IMR-90 (cell line): ENCODE results near the gene RASSF6. TPM values are rescaled to one million over a fixed set of nuclear protein-coding genes. Genes with fewer than 3 reads are reported as not detected.

Experiments used
- ATAC-seq: fragments of 200-7000 bp; cut with Tn5 transposase; 2 replicates; pipeline ENCODE4 v1.9.1; 2020; ENCODE audit warnings: low read depth, mild to moderate bottlenecking, moderate library complexity
- BruUV-seq: library from RNA; stranded (reverse); fragments of 400-500 nt; replicated peaks from 2 replicates; lab custom pipeline; 2021; lab: Mats Ljungman, UMichigan
- CTCF ChIA-PET: fragments of 300-600 bp; formaldehyde crosslinking; extraction: SDS; loops from one replicate; lab custom pipeline; 2021; ENCODE audit warnings: antibody characterized with exemption; lab: Yijun Ruan, JAX
- POLR2A ChIA-PET: fragments of 300-600 bp; sonication (Branson Sonifier 250); formaldehyde crosslinking; loops from one replicate; lab custom pipeline; 2022; ENCODE audit warnings: antibody characterized with exemption; ENCODE audit not compliant: unreplicated experiment; lab: Charles Lee
- DNase-seq: peaks from one replicate; pipeline ENCODE4 v3.0.0; 2013
- H2AFZ ChIP-seq: replicated peaks from 2 replicates; pipeline ENCODE3; 2013; ENCODE audit warnings: low read length, mild to moderate bottlenecking; ENCODE audit not compliant: poor library complexity
- H2AK5ac ChIP-seq: 2 replicates; pipeline ENCODE4 v1.6.1; 2013; ENCODE audit warnings: low read depth, low read length, inconsistent platforms
- H2AK9ac ChIP-seq: replicated peaks from 2 replicates; pipeline ENCODE3; 2013; ENCODE audit warnings: mild to moderate bottlenecking, low read depth, low read length, moderate library complexity; ENCODE audit not compliant: poor library complexity
- H2BK120ac ChIP-seq: 2 replicates; pipeline ENCODE4 v1.6.1; 2013; ENCODE audit warnings: low read depth, low read length, inconsistent platforms
- H2BK15ac ChIP-seq: 3 replicates; pipeline ENCODE4 v1.6.1; 2013; ENCODE audit warnings: low read depth, low read length, inconsistent platforms
- H2BK20ac ChIP-seq: 2 replicates; pipeline ENCODE4 v1.6.1; 2013; ENCODE audit warnings: low read depth, mild to moderate bottlenecking, inconsistent platforms, low read length, moderate library complexity
- H2BK5ac ChIP-seq: 2 replicates; pipeline ENCODE4 v1.6.1; 2013; ENCODE audit warnings: mild to moderate bottlenecking, low read depth, low read length, inconsistent platforms; ENCODE audit not compliant: poor library complexity, severe bottlenecking
- H3K14ac ChIP-seq: replicated peaks from 2 replicates; pipeline ENCODE4 v1.6.1; 2013; ENCODE audit warnings: low read depth, low read length, inconsistent platforms
- H3K18ac ChIP-seq: 2 replicates; pipeline ENCODE4 v1.6.1; 2013; ENCODE audit warnings: low read depth, low read length, control low read depth
- H3K23ac ChIP-seq: 2 replicates; pipeline ENCODE4 v1.6.1; 2013; ENCODE audit warnings: low read depth, low read length, inconsistent platforms
- H3K27ac ChIP-seq: 2 replicates; pipeline ENCODE4 v1.5.1; 2013; ENCODE audit warnings: mild to moderate bottlenecking, control low read depth, low read length; ENCODE audit not compliant: insufficient read depth
- H3K27me3 ChIP-seq: 2 replicates; pipeline ENCODE4 v1.6.1; 2013; ENCODE audit warnings: low read length; ENCODE audit not compliant: control insufficient read depth, insufficient read depth
- H3K36me3 ChIP-seq: 2 replicates; pipeline ENCODE4 v1.6.1; 2013; ENCODE audit warnings: low read length, mixed read lengths; ENCODE audit not compliant: control insufficient read depth, insufficient read depth
- H3K4ac ChIP-seq: 2 replicates; pipeline ENCODE4 v1.6.1; 2013; ENCODE audit warnings: low read depth, low read length, inconsistent platforms
- H3K4me1 ChIP-seq: 2 replicates; pipeline ENCODE4 v1.6.1; 2013; ENCODE audit warnings: low read length, mixed read lengths; ENCODE audit not compliant: control insufficient read depth, insufficient read depth
- H3K4me2 ChIP-seq: 2 replicates; pipeline ENCODE4 v1.6.1; 2013; ENCODE audit warnings: low read depth, mild to moderate bottlenecking, control low read depth, low read length, moderate library complexity
- H3K4me3 ChIP-seq: 2 replicates; pipeline ENCODE4 v1.5.1; 2013; ENCODE audit warnings: low read depth, mild to moderate bottlenecking, control low read depth, low read length, moderate library complexity; ENCODE audit not compliant: insufficient read depth
- H3K56ac ChIP-seq: 2 replicates; pipeline ENCODE4 v1.6.1; 2013; ENCODE audit warnings: low read length, inconsistent platforms; ENCODE audit not compliant: insufficient read depth; ENCODE audit errors: extremely low read depth
- H3K79me1 ChIP-seq, 2 experiments: 2 replicates each; pipeline ENCODE4 v1.6.1; 2013; ENCODE audit warnings: low read length in 2 of 2, inconsistent platforms in 1 of 2, low read depth in 1 of 2
- H3K9ac ChIP-seq: 2 replicates; pipeline ENCODE4 v1.6.1; 2013; ENCODE audit warnings: low read depth, low read length, control low read depth
- H3K9me1 ChIP-seq: 2 replicates; pipeline ENCODE4 v1.6.1; 2013; ENCODE audit warnings: low read length, inconsistent platforms; ENCODE audit not compliant: insufficient read depth
- H3K9me3 ChIP-seq: 2 replicates; pipeline ENCODE4 v1.6.1; 2013; ENCODE audit warnings: low read length; ENCODE audit not compliant: control insufficient read depth, insufficient read depth
- H4K20me1 ChIP-seq: 2 replicates; pipeline ENCODE4 v1.6.1; 2013; ENCODE audit warnings: low read length, inconsistent platforms; ENCODE audit not compliant: insufficient read depth
- H4K5ac ChIP-seq: 2 replicates; pipeline ENCODE4 v1.6.1; 2013; ENCODE audit warnings: mild to moderate bottlenecking, low read depth, low read length, control low read depth
- H4K8ac ChIP-seq, 2 experiments: 2 replicates each; pipeline ENCODE4 v1.6.1; 2013; ENCODE audit warnings: low read depth in 2 of 2, low read length in 2 of 2, control low read depth in 1 of 2, inconsistent platforms in 1 of 2
- H4K91ac ChIP-seq: 2 replicates; pipeline ENCODE4 v1.6.1; 2013; ENCODE audit warnings: low read depth, low read length, inconsistent platforms; ENCODE audit not compliant: insufficient read depth
- BHLHE40 ChIP-seq: fragments of 150-350 bp; IDR thresholded peaks from 2 replicates; pipeline ENCODE4 v1.6.1; 2016; ENCODE audit warnings: mild to moderate bottlenecking, low read depth, low read length
- CEBPB ChIP-seq: IDR thresholded peaks from 2 replicates; pipeline ENCODE4 v1.6.1; 2012; ENCODE audit warnings: low read depth, low read length, improper control_type of control experiment
- CHD1 ChIP-seq: IDR thresholded peaks from 2 replicates; pipeline ENCODE4 v1.6.1; 2012; ENCODE audit warnings: low read depth, low read length, improper control_type of control experiment
- CTCF ChIP-seq: conservative IDR thresholded peaks from 2 replicates; pipeline ENCODE4 v1.5.1; 2012; ENCODE audit warnings: mild to moderate bottlenecking, low read depth, low read length, improper control_type of control experiment
- ELK1 ChIP-seq: fragments of 150-350 bp; IDR thresholded peaks from 2 replicates; pipeline ENCODE4 v1.6.1; 2016; ENCODE audit warnings: low read depth, mild to moderate bottlenecking, low read length, moderate library complexity, borderline replicate concordance
- FOS ChIP-seq: fragments of 150-350 bp; IDR thresholded peaks from 2 replicates; pipeline ENCODE4 v1.6.1; 2016; ENCODE audit warnings: low read depth, low read length
- MAFK ChIP-seq: IDR thresholded peaks from 2 replicates; pipeline ENCODE4 v1.6.1; 2012; ENCODE audit warnings: low read depth, low read length, improper control_type of control experiment
- MAZ ChIP-seq: IDR thresholded peaks from 2 replicates; pipeline ENCODE4 v1.6.1; 2012; ENCODE audit warnings: low read depth, mild to moderate bottlenecking, low read length, improper control_type of control experiment, moderate library complexity, borderline replicate concordance
- MXI1 ChIP-seq: IDR thresholded peaks from 2 replicates; pipeline ENCODE4 v1.6.1; 2012; ENCODE audit warnings: low read depth, mild to moderate bottlenecking, low read length, moderate library complexity, borderline replicate concordance
- NFE2L2 ChIP-seq: fragments of 150-350 bp; IDR thresholded peaks from 2 replicates; pipeline ENCODE4 v1.6.1; 2016; ENCODE audit warnings: low read depth, mild to moderate bottlenecking, low read length
- POLR2A ChIP-seq: IDR thresholded peaks from 2 replicates; pipeline ENCODE4 v1.6.1; 2012; ENCODE audit warnings: mild to moderate bottlenecking, low read depth, low read length
- RAD21 ChIP-seq: IDR thresholded peaks from 2 replicates; pipeline ENCODE4 v1.6.1; 2012; ENCODE audit warnings: low read length, improper control_type of control experiment
- RCOR1 ChIP-seq: IDR thresholded peaks from 2 replicates; pipeline ENCODE4 v1.6.1; 2012; ENCODE audit warnings: mild to moderate bottlenecking, low read length, improper control_type of control experiment; ENCODE audit not compliant: insufficient replicate concordance
- RFX5 ChIP-seq: IDR thresholded peaks from 2 replicates; pipeline ENCODE4 v1.8.0; 2012; ENCODE audit warnings: low read depth, mild to moderate bottlenecking, low read length, moderate library complexity
- SMC3 ChIP-seq: fragments of 150-350 bp; IDR thresholded peaks from 2 replicates; pipeline ENCODE4 v1.6.1; 2016; ENCODE audit warnings: low read depth, mild to moderate bottlenecking, antibody characterized with exemption, low read length, moderate library complexity
- USF2 ChIP-seq: fragments of 150-350 bp; IDR thresholded peaks from 2 replicates; pipeline ENCODE4 v1.6.1; 2017; ENCODE audit warnings: mild to moderate bottlenecking, antibody characterized with exemption, low read length, low read depth
- WGBS, 2 experiments: methylation state at CpG; one replicate each; pipeline versions ENCODE4 v1.1.5 to v1.1.7; 2013; ENCODE audit warnings: missing lambda C conversion rate in 2 of 2; ENCODE audit not compliant: insufficient read length in 1 of 2; ENCODE audit errors: extremely low coverage in 2 of 2; 5-methylcytosine and 5-hydroxymethylcytosine counted together
- dilution Hi-C: fragments of 300-500 bp; cut with HindIII; formaldehyde crosslinking; loops from one replicate; pipeline ENCODE4 v1.14.3; 2018; ENCODE audit warnings: low sequenced_read_pairs; ENCODE audit not compliant: unreplicated experiment
- in situ Hi-C: fragments of 300-500 bp; cut with MboI; formaldehyde crosslinking; loops from 3 replicates; pipeline ENCODE4 v1.14.3; 2019; ENCODE audit warnings: low sequenced_read_pairs, inconsistent platforms, mixed read lengths
- intact Hi-C: fragments of 100-400 bp; cut with micrococcal nuclease; formaldehyde crosslinking; loops from 2 replicates; pipeline ENCODE4 v1.10.0; 2022
- polyA plus RNA-seq, 3 experiments: library from polyadenylated mRNA; depleted of rRNA; stranded (reverse); fragments of >200 nt; gene quantifications; 2 replicates each; pipeline ENCODE4 v1.2.3, GENCODE V29; 2012; ENCODE audit warnings: low replicate concordance in 1 of 3
- total RNA-seq: library from RNA; depleted of rRNA; stranded (reverse); fragments of >200 nt; gene quantifications from 2 replicates; pipeline ENCODE4 v1.2.3, GENCODE V29; 2012

The RASSF6 gene
- total and polyA plus RNA-seq, 2 of the 4 experiments (the other 2 are of a cell fraction) = not detected

- no peak overlapping the region for H3K4ac ChIP-seq
- no peak for DNase-seq
- no peak overlapping the region for H3K9ac ChIP-seq
- no peaks in the 10 kb centered on the region for H3K79me1 ChIP-seq
- H3K4me1 ChIP-seq = no peaks in the 10 kb centered on the region
- dilution Hi-C loops (no loop called here), in situ Hi-C loops (no loop called here), intact Hi-C loops (no loop called here)
- no peak overlapping the region for H2BK5ac ChIP-seq
- no peak overlapping the region for H2AFZ ChIP-seq
- no peak overlapping the region for H4K91ac ChIP-seq
- no peak overlapping the region for H2BK20ac ChIP-seq
- no peak overlapping the region for H3K18ac ChIP-seq
- no peak overlapping the region for H3K23ac ChIP-seq
- ChIA-PET POLR2A (no interaction called here), CTCF (interaction anchor here (0.6 kb wide), 1 partner anchor 9 kb away, joined by 4 read pairs; no protein-coding TSS in a partner anchor)
- no peak overlapping the region for H4K5ac ChIP-seq
- no peaks in the 10 kb centered on the region for H3K36me3 ChIP-seq
- no peak overlapping the region for H2BK15ac ChIP-seq
- no peak overlapping the region for H3K4me2 ChIP-seq
- no peak overlapping the region for H2BK120ac ChIP-seq
- H3K9me1 ChIP-seq = no peaks in the 10 kb centered on the region
- H2AK9ac ChIP-seq = no peak overlapping the region
- H3K4me3 ChIP-seq = no peak overlapping the region
- ATAC-seq = no peak
- H3K56ac ChIP-seq = no peak overlapping the region
- no peak overlapping the region for H3K14ac ChIP-seq
- no CpG with 5 or more reads among the region's 2 CpGs for WGBS, 2 experiments
- H4K20me1 ChIP-seq = no peaks in the 10 kb centered on the region
- H3K27me3 ChIP-seq = peaks cover 14% of the 10 kb centered on the region
- H3K9me3 ChIP-seq = no peaks in the 10 kb centered on the region
- H3K27ac ChIP-seq = no peak overlapping the region
- H4K8ac ChIP-seq = no peak overlapping the region
- no peak overlapping the region for H2AK5ac ChIP-seq
- no TSS peak for BruUV-seq
- TF ChIP-seq SMC3 = no peak
- TF ChIP-seq USF2 = no peak
- no peak for TF ChIP-seq CHD1
- TF ChIP-seq POLR2A = no peak
- TF ChIP-seq NFE2L2 = no peak
- TF ChIP-seq MAZ = no peak
- TF ChIP-seq FOS = no peak
- no peak for TF ChIP-seq RAD21
- TF ChIP-seq MAFK = no peak
- no peak for TF ChIP-seq MXI1
- TF ChIP-seq RFX5 = no peak
- TF ChIP-seq CTCF = no peak
- no peak for TF ChIP-seq CEBPB
- TF ChIP-seq ELK1 = no peak
- TF ChIP-seq BHLHE40 = no peak
- TF ChIP-seq RCOR1 = no peak
These were observed 4.6 kb downstream of the RASSF6 start for GRCh38 chr4:73615613-73616012.
